NT2/D1 (cell line): ENCODE measurements around the gene ACOX2.

Experiments used
- DNase-seq: peaks from one replicate; pipeline ENCODE4 v3.0.0-alpha.2; 2011; ENCODE audit warnings: low read depth, low spot score
- H3K27me3 ChIP-seq: 2 replicates; pipeline ENCODE4 v1.6.0; 2011; ENCODE audit warnings: mild to moderate bottlenecking; ENCODE audit not compliant: insufficient read length, insufficient read depth
- H3K36me3 ChIP-seq: 2 replicates; pipeline ENCODE4 v1.6.1; 2011; ENCODE audit warnings: mild to moderate bottlenecking, low read length, mixed read lengths; ENCODE audit not compliant: insufficient read depth, insufficient read length
- H3K4me1 ChIP-seq: 2 replicates; pipeline ENCODE4 v1.5.1; 2011; ENCODE audit not compliant: insufficient read depth, insufficient read length
- H3K4me3 ChIP-seq: 2 replicates; pipeline ENCODE4 v1.5.1; 2011; ENCODE audit warnings: low read depth; ENCODE audit not compliant: insufficient read length
- H3K9ac ChIP-seq: 2 replicates; pipeline ENCODE4 v1.6.0; 2011; ENCODE audit warnings: low read depth; ENCODE audit not compliant: insufficient read length
- H3K9me3 ChIP-seq: 2 replicates; pipeline ENCODE4 v1.5.1; 2011; ENCODE audit warnings: mild to moderate bottlenecking, low read length; ENCODE audit not compliant: insufficient read depth
- SUZ12 ChIP-seq: IDR thresholded peaks from 2 replicates; pipeline ENCODE4 v1.6.1; 2011; ENCODE audit not compliant: insufficient read length, insufficient read depth; ENCODE audit errors: extremely low read depth
- YY1 ChIP-seq: IDR thresholded peaks from 2 replicates; pipeline ENCODE4 v1.6.1; 2011; ENCODE audit not compliant: insufficient read length, insufficient read depth
- ZNF274 ChIP-seq: IDR thresholded peaks from 2 replicates; pipeline ENCODE4 v1.6.1; 2011; ENCODE audit warnings: mild to moderate bottlenecking, low read depth, low read length

The ACOX2 gene

DNA sequence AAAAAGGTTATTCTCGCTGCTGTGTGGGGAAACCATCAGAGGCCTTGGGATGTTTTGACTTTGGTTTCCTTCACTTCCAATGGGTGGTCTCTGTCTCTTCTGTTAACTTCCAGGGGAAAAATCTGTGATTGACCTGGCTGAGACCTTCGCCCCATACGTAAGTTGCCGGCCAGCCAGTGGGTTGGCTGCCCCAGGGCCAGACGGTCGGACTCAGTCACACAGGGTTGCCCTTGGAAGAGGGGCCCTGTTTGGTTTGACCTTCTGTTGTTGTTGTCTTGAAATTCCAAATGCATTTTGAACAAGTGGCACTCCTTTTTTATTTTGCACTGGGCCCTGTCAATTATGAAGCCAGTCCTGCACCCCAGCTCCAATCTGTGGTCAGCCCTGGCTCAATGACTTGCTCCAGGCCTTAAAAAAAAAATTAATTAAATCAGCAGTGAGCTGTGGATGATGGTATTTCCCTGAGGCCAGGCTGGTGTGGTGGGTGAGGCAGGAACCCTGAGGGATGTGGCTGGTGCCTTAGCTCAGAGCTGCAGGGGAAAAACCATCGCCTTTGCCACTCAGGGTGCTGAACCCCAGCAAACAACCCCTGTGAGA, 35.7 kb upstream of the ACOX2 start:
- Histone ChIP-seq H3K4me1 (peaks cover 12% of the 10 kb centered on the region), H3K27me3 (no peaks in the 10 kb centered on the region), H3K36me3 (no peaks in the 10 kb centered on the region), H3K9ac (no peak overlapping the region), H3K4me3 (no peak overlapping the region), H3K9me3 (peaks cover 10% of the 10 kb centered on the region)
- no peak for DNase-seq
- TF ChIP-seq ZNF274 (no peak), SUZ12 (no peak), YY1 (no peak)

DNA sequence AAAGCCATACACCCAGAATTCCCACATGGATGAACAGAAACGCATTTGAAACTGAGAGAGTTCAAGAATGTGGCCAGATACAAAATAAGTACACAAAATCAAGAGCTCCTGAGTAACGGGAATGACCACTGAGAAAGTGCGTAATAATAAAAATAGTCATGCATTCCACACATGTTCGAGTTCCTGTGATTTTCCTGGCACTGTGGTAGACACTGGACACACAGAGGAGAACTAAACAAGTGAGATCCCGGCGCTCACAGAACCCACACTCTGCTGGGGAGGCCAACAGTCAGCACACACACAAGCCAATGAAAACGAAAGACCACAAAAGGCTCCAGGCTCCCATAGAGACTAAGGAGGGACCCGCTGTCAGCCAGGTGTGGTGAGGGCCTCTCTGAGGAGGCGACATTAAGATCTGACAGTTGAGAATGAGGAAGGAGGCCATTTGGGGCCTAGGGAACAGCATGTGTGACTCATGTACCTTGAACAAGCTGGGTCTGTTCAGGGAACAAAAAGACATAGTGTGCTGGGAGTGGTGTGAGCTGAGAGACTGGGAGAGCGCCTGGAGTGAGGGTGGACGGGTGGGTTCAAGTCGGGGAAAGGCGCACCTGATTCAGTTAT, 35.1 kb upstream of the ACOX2 start:
- no peaks in the 10 kb centered on the region for H3K27me3 ChIP-seq
- no peak for DNase-seq
- H3K4me3 ChIP-seq: no peak overlapping the region
- peaks cover 10% of the 10 kb centered on the region for H3K9me3 ChIP-seq
- H3K36me3 ChIP-seq: no peaks in the 10 kb centered on the region
- H3K4me1 ChIP-seq: peaks cover 10% of the 10 kb centered on the region
- H3K9ac ChIP-seq: no peak overlapping the region
- no peak for TF ChIP-seq SUZ12

DNA sequence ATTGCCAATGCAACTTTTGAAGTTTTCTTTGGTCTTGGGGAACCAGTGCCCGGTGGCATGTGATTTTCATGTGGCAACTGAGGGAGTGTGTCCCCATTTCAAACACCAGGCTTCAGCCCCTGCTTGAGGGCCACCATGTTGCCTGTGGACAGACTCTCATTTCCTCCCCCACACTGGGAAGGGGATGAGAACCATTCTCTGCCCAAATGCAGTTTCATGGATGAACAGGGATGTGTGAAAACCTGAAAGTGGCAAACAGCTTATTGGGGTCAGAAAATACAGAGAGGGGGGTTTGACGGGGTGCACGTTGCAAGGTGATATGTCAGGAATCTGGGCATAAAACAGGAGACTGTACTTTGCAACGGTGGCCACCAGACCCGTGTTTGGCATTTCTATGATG, 33.9 kb upstream of the ACOX2 start:
- Histone ChIP-seq H3K9ac (no peak overlapping the region), H3K4me3 (no peak overlapping the region), H3K4me1 (peaks cover 17% of the 10 kb centered on the region), H3K27me3 (no peaks in the 10 kb centered on the region), H3K9me3 (peaks cover 10% of the 10 kb centered on the region), H3K36me3 (no peaks in the 10 kb centered on the region)
- TF ChIP-seq SUZ12: no peak
- TF ChIP-seq ZNF274: no peak
- TF ChIP-seq YY1: no peak
- DNase-seq: no peak

DNA sequence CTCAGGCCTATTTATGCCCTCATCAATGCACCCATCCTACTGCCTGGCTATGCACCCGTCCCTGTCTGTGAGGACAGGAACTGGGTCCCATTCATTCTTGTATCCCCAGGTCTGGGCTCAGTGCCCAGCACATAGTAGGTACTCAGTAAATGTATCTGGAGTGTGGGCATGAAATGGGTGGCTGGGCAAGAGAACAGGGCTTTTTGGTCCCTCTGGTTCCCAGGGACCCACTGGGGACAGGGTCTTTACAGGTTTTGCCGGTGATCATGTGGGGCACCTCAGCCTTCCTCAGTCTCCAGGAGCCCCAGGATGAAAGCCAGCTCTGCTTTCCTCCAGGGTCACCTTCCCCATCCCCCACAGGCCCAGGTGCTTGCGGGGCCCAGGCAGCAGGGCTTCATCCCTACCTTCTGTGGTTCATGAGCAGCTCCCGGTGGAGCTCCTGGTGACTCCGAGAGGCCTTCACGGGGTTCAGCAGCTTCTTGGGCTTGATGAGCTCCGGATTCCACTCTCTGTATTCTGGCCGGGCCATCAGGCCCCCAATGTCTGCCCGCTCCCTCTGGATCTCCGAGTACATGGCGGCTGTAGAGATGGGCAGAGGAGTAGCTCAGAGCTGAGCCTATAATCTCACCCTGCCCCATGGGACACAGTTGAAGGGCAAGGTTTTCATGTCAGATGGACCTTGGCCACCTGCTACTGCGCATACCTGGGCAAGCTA, 32.5 kb upstream of the ACOX2 start:
- Histone ChIP-seq H3K9me3 (peaks cover 10% of the 10 kb centered on the region), H3K27me3 (no peaks in the 10 kb centered on the region), H3K4me3 (no peak overlapping the region), H3K9ac (no peak overlapping the region), H3K4me1 (peaks cover 17% of the 10 kb centered on the region), H3K36me3 (no peaks in the 10 kb centered on the region)
- TF ChIP-seq YY1 (no peak), ZNF274 (no peak), SUZ12 (no peak)
- no peak for DNase-seq

DNA sequence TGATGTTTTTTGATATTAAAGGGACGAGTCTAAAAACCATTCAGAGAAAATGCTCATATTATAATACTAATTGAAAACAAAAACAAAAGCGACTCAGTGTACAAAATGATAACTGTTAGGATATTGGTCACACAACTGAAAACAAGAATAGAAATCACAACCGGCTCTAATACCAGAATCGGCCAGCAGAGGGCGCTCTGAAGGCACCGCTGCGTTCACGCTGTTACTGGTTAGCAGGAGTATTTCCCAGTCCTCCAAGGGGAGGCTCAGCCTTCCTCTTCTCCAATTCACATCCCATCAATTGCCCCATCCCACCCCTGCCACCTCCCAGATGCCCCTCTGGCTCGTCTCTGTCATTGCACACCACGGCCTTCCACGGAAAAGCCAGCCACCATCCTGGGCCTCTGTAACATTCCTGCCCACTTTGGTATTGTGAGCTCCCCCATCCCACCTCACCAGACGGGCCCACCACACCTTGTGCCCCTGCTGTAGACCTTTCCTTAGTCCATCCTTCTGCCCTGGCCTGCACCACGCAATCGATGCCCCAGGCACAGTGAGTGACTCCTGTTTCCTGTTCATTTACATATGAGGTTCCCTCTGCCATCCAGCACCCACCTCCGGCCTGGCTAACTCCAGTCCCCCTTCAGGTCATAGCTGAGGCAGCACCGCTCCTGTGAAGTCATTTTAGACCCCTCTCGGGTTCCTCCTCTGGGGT, 31.7 kb upstream of the ACOX2 start:
- Histone ChIP-seq H3K4me1 (peaks cover 15% of the 10 kb centered on the region), H3K27me3 (no peaks in the 10 kb centered on the region), H3K4me3 (no peak overlapping the region), H3K36me3 (no peaks in the 10 kb centered on the region), H3K9ac (no peak overlapping the region), H3K9me3 (peaks cover 10% of the 10 kb centered on the region)
- no peak for DNase-seq
- TF ChIP-seq YY1: no peak
- TF ChIP-seq ZNF274: no peak
- no peak for TF ChIP-seq SUZ12

DNA sequence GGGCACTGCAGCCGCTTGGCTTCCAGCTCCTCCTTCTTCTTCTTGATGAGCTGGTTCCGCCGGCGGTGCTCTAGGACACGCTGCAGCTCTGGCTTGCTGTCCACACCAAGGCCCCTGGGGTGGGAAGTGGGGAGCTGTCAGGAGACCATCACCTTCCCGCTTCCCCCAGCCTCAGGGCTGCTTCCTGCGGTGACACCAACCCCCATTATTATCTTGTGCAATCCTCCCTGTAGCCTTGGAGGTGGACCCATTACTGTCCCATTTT, 30.2 kb upstream of the ACOX2 start:
- H3K4me1 ChIP-seq: peaks cover 11% of the 10 kb centered on the region
- H3K27me3 ChIP-seq: no peaks in the 10 kb centered on the region
- peaks cover 8% of the 10 kb centered on the region for H3K9me3 ChIP-seq
- H3K36me3 ChIP-seq: no peaks in the 10 kb centered on the region
- no peak overlapping the region for H3K9ac ChIP-seq
- TF ChIP-seq ZNF274: no peak
- TF ChIP-seq SUZ12: no peak
- TF ChIP-seq YY1: no peak
- H3K4me3 ChIP-seq: no peak overlapping the region
- no peak for DNase-seq

DNA sequence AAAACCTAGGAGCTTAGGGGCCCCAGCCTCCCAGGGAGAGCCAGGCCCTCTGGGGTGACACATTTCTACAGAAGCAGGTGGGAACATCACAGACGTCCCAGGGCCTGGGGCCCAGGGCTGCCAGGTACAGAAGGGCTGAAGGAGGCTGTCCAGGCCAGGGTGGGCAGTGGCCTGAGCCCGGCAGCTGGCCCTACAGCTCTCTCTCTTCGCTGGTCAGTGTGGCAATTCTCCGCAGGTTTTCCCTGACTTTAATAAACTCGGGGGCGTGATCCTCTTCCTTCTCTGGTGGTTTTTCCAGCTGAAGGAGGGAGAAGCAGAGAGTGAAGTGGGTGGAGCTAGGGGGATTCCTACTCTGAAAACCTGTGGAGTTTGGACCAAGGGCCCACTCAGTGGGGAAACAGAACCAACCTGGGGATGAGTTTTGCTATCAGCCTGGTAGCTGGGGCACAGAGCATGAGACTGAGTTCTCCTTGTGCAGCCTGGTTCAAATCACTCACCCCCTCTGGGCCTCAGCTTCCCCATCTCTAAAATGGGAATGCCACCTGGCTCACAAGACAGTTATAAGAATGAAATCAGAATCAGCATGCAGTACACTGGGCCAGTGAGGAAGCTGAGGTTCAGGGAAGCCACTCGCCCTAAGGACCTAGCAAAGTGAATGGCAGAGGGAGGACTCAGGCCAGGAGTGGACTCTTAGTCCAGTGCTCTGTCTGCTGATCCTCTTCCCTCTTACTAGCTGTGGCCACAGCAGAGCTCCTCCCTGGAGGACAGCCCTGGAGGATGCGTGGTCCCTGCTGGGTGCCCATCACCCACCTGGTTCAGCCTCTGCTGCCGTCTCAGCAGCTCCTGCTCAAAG, 29.6 kb upstream of the ACOX2 start:
- H3K27me3 ChIP-seq: no peaks in the 10 kb centered on the region
- no peak overlapping the region for H3K4me3 ChIP-seq
- peaks cover 3% of the 10 kb centered on the region for H3K9me3 ChIP-seq
- peaks cover 14% of the 10 kb centered on the region for H3K4me1 ChIP-seq
- H3K9ac ChIP-seq: no peak overlapping the region
- no peaks in the 10 kb centered on the region for H3K36me3 ChIP-seq
- TF ChIP-seq SUZ12: no peak
- no peak for TF ChIP-seq YY1
- TF ChIP-seq ZNF274: no peak
- DNase-seq: no peak
